HepG2 (cell line): ENCODE results near the gene TTLL4. TPM values are rescaled to one million over a fixed set of nuclear protein-coding genes. Genes with fewer than 3 reads are reported as not detected.

Experiments
- ATAC-seq: fragments of 200-7000 bp; cut with Tn5 transposase; 3 replicates; pipeline ENCODE4 v1.9.1; 2020; ENCODE audit warnings: mild to moderate bottlenecking, moderate library complexity
- BruUV-seq: library from RNA; stranded (reverse); fragments of 400-500 nt; replicated peaks from 2 replicates; lab custom pipeline; 2021; lab: Mats Ljungman, UMichigan
- CTCF ChIA-PET: fragments of 300-600 bp; formaldehyde crosslinking; extraction: SDS; loops from one replicate; lab custom pipeline; 2021; ENCODE audit warnings: low total read pairs, inconsistent platforms, low intra/inter-chr PET ratio; lab: Yijun Ruan, JAX
- POLR2A ChIA-PET: fragments of 350-600 bp; sonication (Branson Sonifier 250); formaldehyde crosslinking; loops from one replicate; lab custom pipeline; 2020; ENCODE audit warnings: antibody characterized with exemption, inconsistent platforms; lab: Yijun Ruan, JAX
- DNase-seq: peaks from one replicate; pipeline ENCODE4 v3.0.0-alpha.2; 2015; ENCODE audit warnings: low spot score
- FAIRE-seq: peaks from 3 replicates; lab custom pipeline; 2011; peaks lifted over from hg19 to GRCh38; lab: Jason Lieb, UNC
- H2AFZ ChIP-seq: one replicate; pipeline ENCODE4 v1.6.1; 2011; ENCODE audit warnings: low read length, inconsistent platforms
- H3K27ac ChIP-seq: fragments of 300-600 bp; 3 replicates; pipeline ENCODE4 v1.8.0; 2011; ENCODE audit warnings: mixed run types, mild to moderate bottlenecking, mixed read lengths, low read length, inconsistent platforms; ENCODE audit not compliant: insufficient read depth; ENCODE audit errors: extremely low read length
- H3K27me3 ChIP-seq, 2 experiments: fragments of 200-600 bp in 1 of 2; 2 replicates in 1 of 2; 3 replicates in 1 of 2; pipeline versions ENCODE4 v1.6.0 to v1.8.0; 2011; ENCODE audit warnings: low read length in 2 of 2, mild to moderate bottlenecking in 2 of 2, moderate library complexity in 2 of 2, inconsistent platforms in 1 of 2; ENCODE audit not compliant: insufficient read depth in 2 of 2, control insufficient read depth in 1 of 2
- H3K36me3 ChIP-seq, 2 experiments: fragments of 200-600 bp in 1 of 2; replicated peaks in 1 of 2; 2 replicates in 1 of 2; 3 replicates in 1 of 2; pipeline versions ENCODE4 v1.5.1 to v1.8.0; 2011; ENCODE audit warnings: low read length in 2 of 2, inconsistent platforms in 1 of 2; ENCODE audit not compliant: insufficient read depth in 2 of 2, control insufficient read depth in 1 of 2
- H3K4me1 ChIP-seq: 2 replicates; pipeline ENCODE4 v1.5.1; 2012; ENCODE audit warnings: low read length, inconsistent platforms; ENCODE audit not compliant: insufficient read depth
- H3K4me2 ChIP-seq: 2 replicates; pipeline ENCODE4 v1.6.0; 2011; ENCODE audit warnings: low read depth, low read length, inconsistent platforms
- H3K4me3 ChIP-seq, 3 experiments: fragments of 200-600 bp in 1 of 3; sonication (generic), shearing (Covaris generic) in 1 of 3; replicated peaks in 1 of 3; 2 replicates each; pipeline ENCODE4 v1.5.1; 2011 to 2016; ENCODE audit warnings: low read length in 3 of 3, inconsistent platforms in 2 of 3, low read depth in 2 of 3, mild to moderate bottlenecking in 2 of 3, control low read depth in 1 of 3, mixed read lengths in 1 of 3; ENCODE audit not compliant: insufficient read depth in 1 of 3
- H3K79me2 ChIP-seq: one replicate; pipeline ENCODE4 v1.6.1; 2011; ENCODE audit warnings: low read length, inconsistent platforms; ENCODE audit not compliant: insufficient read depth
- H3K9ac ChIP-seq: 2 replicates; pipeline ENCODE4 v1.6.0; 2011; ENCODE audit warnings: mild to moderate bottlenecking, low read depth, low read length, inconsistent platforms; ENCODE audit not compliant: insufficient read depth
- H3K9me3 ChIP-seq: 2 replicates; pipeline ENCODE4 v1.5.1; 2012; ENCODE audit warnings: mild to moderate bottlenecking, low read length
- H4K20me1 ChIP-seq: 2 replicates; pipeline ENCODE4 v1.6.0; 2011; ENCODE audit warnings: inconsistent platforms, mild to moderate bottlenecking, low read length, moderate library complexity; ENCODE audit not compliant: insufficient read depth
- FLYWCH1 ChIP-seq: sonication (generic); formaldehyde crosslinking; IDR thresholded peaks from 2 replicates; pipeline ENCODE4 v1.8.1; 2023; ENCODE audit warnings: mild to moderate bottlenecking, missing genetic modification reagents
- HNF4A ChIP-seq: sonication (generic); formaldehyde crosslinking; IDR thresholded peaks from 2 replicates; pipeline ENCODE4 v1.4.0; 2020; ENCODE audit warnings: missing genetic modification reagents
- KLF12 ChIP-seq: sonication (generic); formaldehyde crosslinking; IDR thresholded peaks from 2 replicates; pipeline ENCODE4 v1.4.0; 2020; ENCODE audit warnings: missing genetic modification reagents, borderline replicate concordance
- POGZ ChIP-seq: sonication (generic); formaldehyde crosslinking; IDR thresholded peaks from 2 replicates; pipeline ENCODE4 v1.4.0; 2020; ENCODE audit warnings: mild to moderate bottlenecking, missing genetic modification reagents
- SMAD1 ChIP-seq: sonication (generic); formaldehyde crosslinking; IDR thresholded peaks from 2 replicates; pipeline ENCODE4 v1.4.0; 2020; ENCODE audit warnings: missing genetic modification reagents, low read depth, mild to moderate bottlenecking, borderline replicate concordance
- SMARCE1 ChIP-seq: fragments of 450-650 bp; IDR thresholded peaks from 2 replicates; pipeline ENCODE4 v1.6.1; 2017; ENCODE audit warnings: borderline replicate concordance
- SNAPC2 ChIP-seq: sonication (generic); formaldehyde crosslinking; IDR thresholded peaks from 2 replicates; pipeline ENCODE4 v1.8.1; 2022; ENCODE audit warnings: mild to moderate bottlenecking, missing genetic modification reagents
- SRSF4 ChIP-seq: fragments of 200-400 bp; formaldehyde crosslinking; IDR thresholded peaks from one replicate; pipeline ENCODE4 v1.6.1; 2018; ENCODE audit warnings: mild to moderate bottlenecking, low read depth, low read length, moderate library complexity; ENCODE audit not compliant: poor library complexity, severe bottlenecking
- TOPORS ChIP-seq: sonication (generic); formaldehyde crosslinking; IDR thresholded peaks from 2 replicates; pipeline ENCODE4 v1.8.0; 2023; ENCODE audit warnings: mild to moderate bottlenecking, missing genetic modification reagents
- ZNF33A ChIP-seq: sonication (generic); formaldehyde crosslinking; IDR thresholded peaks from 2 replicates; pipeline ENCODE4 v1.5.1; 2020; ENCODE audit warnings: missing genetic modification reagents, mild to moderate bottlenecking, moderate library complexity, borderline replicate concordance
- ZNF570 ChIP-seq: sonication (generic); formaldehyde crosslinking; IDR thresholded peaks from 2 replicates; pipeline ENCODE4 v1.4.0; 2020; ENCODE audit warnings: mild to moderate bottlenecking, missing genetic modification reagents, borderline replicate concordance
- WGBS: methylation state at CpG from one replicate; pipeline ENCODE4 v1.1.6; 2017; ENCODE audit warnings: low lambda C conversion rate; 5-methylcytosine and 5-hydroxymethylcytosine counted together
- in situ Hi-C: cut with HindIII; loops from 2 replicates; pipeline ENCODE4 v1.10.0; 2017; ENCODE audit warnings: low pct_unique_long_range_greater_than_20kb; ENCODE audit not compliant: extremely low pct_ligation_motif_present
- intact Hi-C: fragments of 100-400 bp; cut with micrococcal nuclease; formaldehyde crosslinking; loops from one replicate; pipeline ENCODE4 v1.10.0; 2022; ENCODE audit not compliant: unreplicated experiment
- polyA plus RNA-seq, 8 experiments: library from polyadenylated mRNA; depleted of rRNA in 3 of 8; stranded (reverse) in 7 of 8; unstranded in 1 of 8; fragments of >200 nt; fragmentation: Illumina TruSeq in 4 of 8; extraction: Trizol in 4 of 8; gene quantifications; 2 replicates each; pipeline versions ENCODE4 v1.2.1 to v1.2.3, GENCODE V29; 2011 to 2016; ENCODE audit warnings: low read depth in 4 of 8, missing spikeins in 1 of 8, mixed read lengths in 1 of 8; ENCODE audit not compliant: insufficient read depth in 1 of 8
- total RNA-seq, 5 experiments: library from RNA; depleted of rRNA; stranded (reverse); fragments of >200 nt; fragmentation: Illumina TruSeq; extraction: Trizol; gene quantifications; 2 replicates each; pipeline ENCODE4 v1.2.3, GENCODE V29; 2016; ENCODE audit warnings: low read depth in 1 of 5
- TF ChIP-seq, protein P1 (sequence below): sonication (generic); formaldehyde crosslinking; IDR thresholded peaks from 2 replicates; pipeline ENCODE4 v1.4.0; 2020; ENCODE audit warnings: missing genetic modification reagents
- TF ChIP-seq, protein P2 (sequence below), 2 experiments: sonication (generic) in 1 of 2; formaldehyde crosslinking in 1 of 2; IDR thresholded peaks; 2 replicates each; pipeline versions ENCODE4 v1.4.0 to v1.6.1; 2016 to 2020; ENCODE audit warnings: borderline replicate concordance in 1 of 2, low read depth in 1 of 2, mild to moderate bottlenecking in 1 of 2, missing genetic modification reagents in 1 of 2

TTLL4 gene
- total and polyA plus RNA-seq, 2 of the 13 experiments (the other 11 are each of a cell fraction or from before 2014, with no cell fraction given), result 77.5 to 84.6 TPM

- peaks cover 24% of the 10 kb centered on the region for H3K4me1 ChIP-seq
- peaks cover 29 to 58% of the 10 kb centered on the region in 2 experiments for H3K36me3 ChIP-seq
- DNase-seq (no peak), ATAC-seq (no peak), FAIRE-seq (no peak)
- H3K79me2 ChIP-seq, result peaks cover 20% of the 10 kb centered on the region
- 97% methylated on average over 7 of the region's 7 CpGs for WGBS
- no peaks in the 10 kb centered on the region; a peak in 1 of 5 replicates for H3K27me3 ChIP-seq
- no peak overlapping the region for H3K9ac ChIP-seq
- intact Hi-C loops, result no loop called here
- CTCF ChIA-PET, result no interaction called here
- H2AFZ ChIP-seq, result no peak overlapping the region
- H3K9me3 ChIP-seq, result no peaks in the 10 kb centered on the region
- in situ Hi-C loops, result no loop called here
- POLR2A ChIA-PET, result interaction anchor here (5.8 kb wide), 1 partner anchor 8 kb away, joined by 130 read pairs; the partner anchor contains the start of genes RNF25 and STK36
- H4K20me1 ChIP-seq, result no peaks in the 10 kb centered on the region
- no peak overlapping the region for H3K27ac ChIP-seq
- BruUV-seq, result no TSS peak
- no peak overlapping the region for H3K4me2 ChIP-seq
- no peak overlapping the region for H3K4me3 ChIP-seq
- TF ChIP-seq ZNF33A (CRISPR knock-in tag) (no peak), SMARCE1 (no peak), KLF12 (CRISPR knock-in tag) (no peak), SMAD1 (CRISPR knock-in tag) (no peak), FLYWCH1 (CRISPR knock-in tag) (no peak), HNF4A (CRISPR knock-in tag) (no peak), POGZ (CRISPR knock-in tag) (no peak), SNAPC2 (CRISPR knock-in tag) (no peak), ZNF570 (CRISPR knock-in tag) (no peak), TOPORS (CRISPR knock-in tag) (no peak), SRSF4 (no peak)
- TF ChIP-seq, protein P1, sequence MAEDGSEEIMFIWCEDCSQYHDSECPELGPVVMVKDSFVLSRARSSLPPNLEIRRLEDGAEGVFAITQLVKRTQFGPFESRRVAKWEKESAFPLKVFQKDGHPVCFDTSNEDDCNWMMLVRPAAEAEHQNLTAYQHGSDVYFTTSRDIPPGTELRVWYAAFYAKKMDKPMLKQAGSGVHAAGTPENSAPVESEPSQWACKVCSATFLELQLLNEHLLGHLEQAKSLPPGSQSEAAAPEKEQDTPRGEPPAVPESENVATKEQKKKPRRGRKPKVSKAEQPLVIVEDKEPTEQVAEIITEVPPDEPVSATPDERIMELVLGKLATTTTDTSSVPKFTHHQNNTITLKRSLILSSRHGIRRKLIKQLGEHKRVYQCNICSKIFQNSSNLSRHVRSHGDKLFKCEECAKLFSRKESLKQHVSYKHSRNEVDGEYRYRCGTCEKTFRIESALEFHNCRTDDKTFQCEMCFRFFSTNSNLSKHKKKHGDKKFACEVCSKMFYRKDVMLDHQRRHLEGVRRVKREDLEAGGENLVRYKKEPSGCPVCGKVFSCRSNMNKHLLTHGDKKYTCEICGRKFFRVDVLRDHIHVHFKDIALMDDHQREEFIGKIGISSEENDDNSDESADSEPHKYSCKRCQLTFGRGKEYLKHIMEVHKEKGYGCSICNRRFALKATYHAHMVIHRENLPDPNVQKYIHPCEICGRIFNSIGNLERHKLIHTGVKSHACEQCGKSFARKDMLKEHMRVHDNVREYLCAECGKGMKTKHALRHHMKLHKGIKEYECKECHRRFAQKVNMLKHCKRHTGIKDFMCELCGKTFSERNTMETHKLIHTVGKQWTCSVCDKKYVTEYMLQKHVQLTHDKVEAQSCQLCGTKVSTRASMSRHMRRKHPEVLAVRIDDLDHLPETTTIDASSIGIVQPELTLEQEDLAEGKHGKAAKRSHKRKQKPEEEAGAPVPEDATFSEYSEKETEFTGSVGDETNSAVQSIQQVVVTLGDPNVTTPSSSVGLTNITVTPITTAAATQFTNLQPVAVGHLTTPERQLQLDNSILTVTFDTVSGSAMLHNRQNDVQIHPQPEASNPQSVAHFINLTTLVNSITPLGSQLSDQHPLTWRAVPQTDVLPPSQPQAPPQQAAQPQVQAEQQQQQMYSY (CRISPR knock-in tag), result no peak
- TF ChIP-seq, protein P2, sequence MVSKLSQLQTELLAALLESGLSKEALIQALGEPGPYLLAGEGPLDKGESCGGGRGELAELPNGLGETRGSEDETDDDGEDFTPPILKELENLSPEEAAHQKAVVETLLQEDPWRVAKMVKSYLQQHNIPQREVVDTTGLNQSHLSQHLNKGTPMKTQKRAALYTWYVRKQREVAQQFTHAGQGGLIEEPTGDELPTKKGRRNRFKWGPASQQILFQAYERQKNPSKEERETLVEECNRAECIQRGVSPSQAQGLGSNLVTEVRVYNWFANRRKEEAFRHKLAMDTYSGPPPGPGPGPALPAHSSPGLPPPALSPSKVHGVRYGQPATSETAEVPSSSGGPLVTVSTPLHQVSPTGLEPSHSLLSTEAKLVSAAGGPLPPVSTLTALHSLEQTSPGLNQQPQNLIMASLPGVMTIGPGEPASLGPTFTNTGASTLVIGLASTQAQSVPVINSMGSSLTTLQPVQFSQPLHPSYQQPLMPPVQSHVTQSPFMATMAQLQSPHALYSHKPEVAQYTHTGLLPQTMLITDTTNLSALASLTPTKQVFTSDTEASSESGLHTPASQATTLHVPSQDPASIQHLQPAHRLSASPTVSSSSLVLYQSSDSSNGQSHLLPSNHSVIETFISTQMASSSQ (IDR thresholded peaks at IDR 0.05; ENCODE audit: low read depth), result no peak
- TF ChIP-seq, protein P2 (CRISPR knock-in tag; IDR thresholded peaks at IDR 0.05; ENCODE audit: borderline replicate concordance), result no peak
Measured at GRCh38 chr2:218662377-218662776, 48.3 kb upstream of the TTLL4 start.
